GM23248 (cell line): ENCODE measurements around the gene GLYATL3. TPM values are rescaled to one million over a fixed set of nuclear protein-coding genes. Genes with fewer than 3 reads are reported as not detected.

Source experiments
- DNase-seq: peaks from one replicate; pipeline ENCODE4 v3.0.0-alpha.2; 2015
- H2AFZ ChIP-seq: fragments of 200-600 bp; sonication (generic); 2 replicates; pipeline ENCODE4 v1.6.1; 2016; ENCODE audit warnings: antibody characterized with exemption
- H3F3A ChIP-seq: fragments of 200-600 bp; sonication (generic); 2 replicates; pipeline ENCODE4 v1.6.1; 2016; ENCODE audit warnings: mild to moderate bottlenecking, antibody characterized with exemption, mixed run types; ENCODE audit not compliant: insufficient read depth
- H3K27ac ChIP-seq: fragments of 200-600 bp; sonication (generic); 2 replicates; pipeline ENCODE4 v1.5.1; 2016; ENCODE audit warnings: mild to moderate bottlenecking
- H3K27me3 ChIP-seq: fragments of 200-600 bp; sonication (generic); replicated peaks from 2 replicates; pipeline ENCODE4 v1.6.1; 2016; ENCODE audit warnings: mild to moderate bottlenecking; ENCODE audit not compliant: insufficient read depth
- H3K36me3 ChIP-seq: fragments of 200-600 bp; sonication (generic); 2 replicates; pipeline ENCODE4 v1.6.1; 2016; ENCODE audit warnings: low read depth, mild to moderate bottlenecking
- H3K4me1 ChIP-seq: fragments of 200-600 bp; sonication (generic); 2 replicates; pipeline ENCODE4 v1.6.1; 2016; ENCODE audit warnings: mild to moderate bottlenecking; ENCODE audit not compliant: insufficient read depth
- H3K4me2 ChIP-seq: fragments of 200-600 bp; sonication (generic); one replicate; pipeline ENCODE4 v1.6.1; 2016; ENCODE audit warnings: mild to moderate bottlenecking; ENCODE audit not compliant: unreplicated experiment
- H3K4me3 ChIP-seq: fragments of 200-600 bp; sonication (generic); 2 replicates; pipeline ENCODE4 v1.5.1; 2016; ENCODE audit warnings: mild to moderate bottlenecking
- H3K79me2 ChIP-seq: fragments of 200-600 bp; sonication (generic); 2 replicates; pipeline ENCODE4 v1.6.1; 2016; ENCODE audit warnings: mild to moderate bottlenecking; ENCODE audit not compliant: insufficient read depth
- H3K9ac ChIP-seq: fragments of 200-600 bp; sonication (generic); 2 replicates; pipeline ENCODE4 v1.6.1; 2016; ENCODE audit warnings: mild to moderate bottlenecking
- H3K9me2 ChIP-seq: fragments of 200-600 bp; sonication (generic); 2 replicates; pipeline ENCODE4 v1.6.1; 2016; ENCODE audit warnings: mixed run types, mild to moderate bottlenecking, moderate library complexity; ENCODE audit not compliant: insufficient read depth
- H3K9me3 ChIP-seq: fragments of 200-600 bp; sonication (generic); one replicate; pipeline ENCODE4 v1.6.1; 2017; ENCODE audit warnings: low read depth
- H4K20me1 ChIP-seq: fragments of 200-600 bp; sonication (generic); 2 replicates; pipeline ENCODE4 v1.6.0; 2016; ENCODE audit not compliant: insufficient read depth
- EZH2 ChIP-seq: fragments of 200-600 bp; sonication (generic); IDR thresholded peaks from 2 replicates; pipeline ENCODE4 v1.6.1; 2018; ENCODE audit warnings: antibody characterized with exemption, mild to moderate bottlenecking; ENCODE audit not compliant: insufficient read depth, poor library complexity, severe bottlenecking
- EZH2phosphoT487 ChIP-seq: fragments of 200-600 bp; sonication (generic); IDR thresholded peaks from 2 replicates; pipeline ENCODE4 v1.6.1; 2018; ENCODE audit warnings: antibody characterized with exemption, moderate library complexity, mild to moderate bottlenecking, low read depth; ENCODE audit not compliant: insufficient read depth
- WGBS, 2 experiments: methylation state at CpG; one replicate each; pipeline ENCODE4 v1.1.6; 2015 to 2017; ENCODE audit warnings: low lambda C conversion rate in 2 of 2, low coverage in 1 of 2; ENCODE audit errors: missing lambda C conversion rate in 2 of 2; 5-methylcytosine and 5-hydroxymethylcytosine counted together
- in situ Hi-C: fragments of 300-500 bp; cut with MboI; formaldehyde crosslinking; loops from 2 replicates; pipeline ENCODE4 v1.15.0; 2020
- polyA plus RNA-seq: library from polyadenylated mRNA; unstranded; fragments of >200 nt; fragmentation: Nextera tagmentation; extraction: Ambion mirVana; gene quantifications from 2 replicates; pipeline ENCODE4 v1.2.1, GENCODE V29; 2016
- total RNA-seq: library from RNA; depleted of rRNA; stranded (reverse); fragments of >200 nt; shearing (Covaris generic); gene quantifications from 2 replicates; pipeline ENCODE4 v1.2.3, GENCODE V29; 2014

GLYATL3 gene
- total and polyA plus RNA-seq, 2 experiments from 2014 or later, result not detected

DNA sequence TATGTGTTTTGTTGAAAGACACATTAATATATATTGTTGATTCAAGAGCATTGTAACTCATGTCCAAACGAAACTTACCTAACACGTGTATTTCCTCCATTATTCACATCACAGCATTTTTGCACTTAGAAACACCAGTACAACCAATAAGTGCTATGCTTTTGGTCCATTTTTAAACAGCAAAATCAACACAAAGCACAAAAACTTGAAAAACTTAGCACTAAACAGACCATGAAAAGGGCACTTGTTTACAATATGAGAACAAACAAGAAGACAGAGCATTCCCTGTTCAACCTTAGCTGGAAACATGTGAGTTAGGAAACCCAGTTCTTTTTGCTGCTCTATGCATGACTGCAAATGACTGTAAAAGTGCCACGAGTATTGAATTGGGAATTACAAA, 9.6 kb downstream of the GLYATL3 start:
- 23% methylated on average over 3 of the region's 3 CpGs for WGBS, 2 experiments
- H3K27me3 ChIP-seq, result no peaks in the 10 kb centered on the region; the same call in 1 of the 2 replicates
- in situ Hi-C loops, result no loop called here

DNA sequence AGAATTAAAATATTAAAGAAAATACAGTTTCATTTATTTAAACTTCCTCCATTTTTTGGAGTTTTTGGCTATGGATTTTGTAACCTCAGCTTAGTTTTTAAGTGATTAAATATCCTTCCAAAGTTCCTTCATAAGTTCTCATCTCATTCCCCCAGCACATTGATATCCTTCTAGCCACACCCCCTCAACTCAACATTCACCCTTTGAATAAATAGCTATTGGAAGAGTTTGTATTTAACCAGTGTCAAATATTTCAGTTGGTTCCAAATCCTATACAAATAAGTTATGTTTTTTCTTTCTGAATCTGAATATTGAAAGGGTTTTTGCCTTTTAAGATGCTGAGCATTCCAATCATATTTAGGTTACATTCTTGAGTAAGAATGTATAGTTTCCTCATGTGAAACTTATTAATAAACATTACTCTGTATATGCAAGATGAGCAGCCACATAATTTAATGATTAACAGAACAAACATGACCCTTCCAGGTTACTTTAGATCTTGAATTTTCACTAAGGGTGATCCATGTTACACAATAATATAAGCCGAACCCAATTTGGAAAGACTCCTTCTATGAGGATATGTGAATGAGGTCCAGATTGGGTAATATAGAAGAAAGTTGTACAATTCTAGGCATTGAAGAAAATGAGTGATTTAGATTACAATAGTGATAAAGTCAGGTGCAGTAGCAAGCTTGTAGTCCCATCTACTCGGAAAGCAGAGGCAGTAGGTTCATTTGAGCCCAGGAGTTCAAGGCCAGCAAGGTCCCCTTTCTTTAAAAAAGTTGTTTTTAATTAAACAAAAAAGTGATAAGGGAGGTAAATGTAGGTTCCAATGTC, 13.6 kb downstream of the GLYATL3 start:
- WGBS, 2 experiments, result 7 to 13% methylated on average over 2 of the region's 2 CpGs
- TF ChIP-seq EZH2phosphoT487 (no peak), EZH2 (no peak)
- H3K4me2 ChIP-seq, result no peak overlapping the region
- no peaks in the 10 kb centered on the region for H4K20me1 ChIP-seq
- H3K27me3 ChIP-seq, result no peaks in the 10 kb centered on the region; the same call in 1 of the 2 replicates
- in situ Hi-C loops, result no loop called here
- H3K79me2 ChIP-seq, result no peaks in the 10 kb centered on the region
- DNase-seq, result no peak
- no peaks in the 10 kb centered on the region for H3K9me2 ChIP-seq
- no peak overlapping the region for H2AFZ ChIP-seq
- H3K4me1 ChIP-seq, result no peaks in the 10 kb centered on the region
- no peak overlapping the region for H3K27ac ChIP-seq
- no peaks in the 10 kb centered on the region for H3K9me3 ChIP-seq
- H3F3A ChIP-seq, result no peaks in the 10 kb centered on the region
- H3K9ac ChIP-seq, result no peak overlapping the region
- no peak overlapping the region for H3K4me3 ChIP-seq
- H3K36me3 ChIP-seq, result no peaks in the 10 kb centered on the region

More for the DNA sequence above, 9.6 kb downstream of the GLYATL3 start:
- TF ChIP-seq EZH2phosphoT487 (no peak), EZH2 (no peak)
- Histone ChIP-seq H3F3A (no peaks in the 10 kb centered on the region), H3K27ac (no peak overlapping the region), H3K4me1 (no peaks in the 10 kb centered on the region), H3K9me2 (no peaks in the 10 kb centered on the region), H3K79me2 (no peaks in the 10 kb centered on the region), H4K20me1 (no peaks in the 10 kb centered on the region), H3K9me3 (no peaks in the 10 kb centered on the region), H3K4me3 (no peak overlapping the region), H3K4me2 (no peak overlapping the region), H3K9ac (no peak overlapping the region), H3K36me3 (no peaks in the 10 kb centered on the region), H2AFZ (no peak overlapping the region)
- DNase-seq, result no peak

DNA sequence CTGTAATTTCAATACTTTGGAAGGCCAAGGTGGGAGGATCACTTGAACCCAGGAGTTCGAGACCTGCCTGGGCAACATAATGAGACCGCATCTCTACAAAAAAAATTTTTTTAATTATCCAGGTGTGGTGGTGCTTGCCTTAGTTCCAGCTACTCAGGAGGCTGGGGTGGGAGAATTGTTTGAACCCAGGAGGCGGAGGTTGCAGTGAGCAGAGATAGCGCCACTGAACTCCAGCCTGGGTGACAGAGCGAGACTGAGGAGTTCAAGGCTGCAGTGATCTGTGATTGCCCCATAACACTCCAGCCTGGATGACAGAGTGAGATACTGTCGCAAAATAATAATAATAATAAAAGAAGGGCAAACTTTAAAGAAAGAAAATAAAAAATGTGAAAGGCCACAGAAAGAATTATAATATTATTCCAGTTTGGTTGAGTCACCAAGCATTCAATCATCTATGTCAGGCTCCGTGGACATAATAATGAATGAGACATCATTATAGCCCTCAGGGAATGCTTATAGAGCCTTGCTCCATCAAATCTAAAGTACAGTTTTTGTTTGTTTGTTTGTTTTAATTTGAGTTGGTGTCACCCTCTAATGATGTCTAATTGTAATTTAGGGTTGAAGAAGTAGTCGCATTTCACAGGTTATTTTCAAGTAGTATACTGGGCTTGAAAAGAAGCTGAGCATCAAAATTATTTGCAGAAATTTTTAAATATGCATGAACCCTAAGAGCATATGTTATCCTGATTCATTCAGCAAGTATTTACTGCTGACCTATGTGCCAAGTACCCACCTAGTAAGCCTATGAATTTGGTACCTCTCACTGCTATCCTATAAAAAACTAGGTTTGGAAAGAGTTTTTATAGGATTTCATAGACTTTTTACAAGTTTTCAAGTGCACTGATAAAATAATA, 15.1 kb downstream of the GLYATL3 start:
- Histone ChIP-seq H3K4me3 (no peak overlapping the region), H3K4me1 (no peaks in the 10 kb centered on the region), H3K9me3 (no peaks in the 10 kb centered on the region), H3K27ac (no peak overlapping the region), H2AFZ (no peak overlapping the region), H3K27me3 (no peaks in the 10 kb centered on the region), H3K9me2 (no peaks in the 10 kb centered on the region), H3K9ac (no peak overlapping the region), H3K36me3 (no peaks in the 10 kb centered on the region), H4K20me1 (no peaks in the 10 kb centered on the region), H3K79me2 (no peaks in the 10 kb centered on the region), H3F3A (no peaks in the 10 kb centered on the region), H3K4me2 (no peak overlapping the region)
- DNase-seq, result no peak
- in situ Hi-C loops, result no loop called here
- TF ChIP-seq EZH2 (no peak), EZH2phosphoT487 (no peak)
- WGBS, 2 experiments, result 61 to 62% methylated on average over 8 of the region's 8 CpGs

DNA sequence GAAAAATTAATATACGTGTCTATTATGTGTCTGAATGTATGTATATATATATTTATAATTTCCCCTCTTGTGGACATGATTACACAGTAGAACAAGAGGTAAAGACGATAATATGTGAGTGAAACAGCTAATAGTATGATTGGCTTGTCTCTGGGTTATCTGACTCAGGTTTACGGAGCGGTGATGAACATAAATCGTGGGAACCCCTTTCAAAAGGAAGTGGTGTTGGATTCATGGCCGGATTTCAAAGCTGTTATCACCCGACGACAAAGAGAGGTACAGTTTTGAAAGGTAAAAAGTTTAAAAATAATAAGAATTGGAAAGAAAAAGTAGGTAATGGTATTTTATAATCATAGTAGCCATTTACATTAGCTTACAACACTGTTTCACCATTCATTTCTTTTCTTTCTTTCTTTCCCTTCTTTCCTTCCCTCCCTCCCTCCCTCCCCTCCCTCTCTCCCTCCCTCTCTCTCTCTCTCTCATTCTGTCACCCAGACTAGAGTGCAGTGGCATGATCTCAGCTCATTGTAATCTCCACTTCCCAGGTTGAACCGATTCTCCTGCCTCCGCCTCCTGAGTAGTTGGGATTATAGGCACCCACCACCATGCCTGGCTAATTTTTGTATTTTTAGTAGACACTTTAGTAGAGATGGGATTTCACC, 15.9 kb downstream of the GLYATL3 start:
- H3K27ac ChIP-seq, result no peak overlapping the region
- H3K4me1 ChIP-seq, result no peaks in the 10 kb centered on the region
- H2AFZ ChIP-seq, result no peak overlapping the region
- H3K4me2 ChIP-seq, result no peak overlapping the region
- in situ Hi-C loops, result no loop called here
- 49 to 55% methylated on average over 10 of the region's 10 CpGs for WGBS, 2 experiments
- H3K36me3 ChIP-seq, result no peaks in the 10 kb centered on the region
- H3K9ac ChIP-seq, result no peak overlapping the region
- no peaks in the 10 kb centered on the region for H3K9me2 ChIP-seq
- H3K27me3 ChIP-seq, result 0 out of 2 replicates have a peak, but pooled peaks cover under 1% of the 10 kb centered on the region
- TF ChIP-seq EZH2 (no peak), EZH2phosphoT487 (no peak)
- no peaks in the 10 kb centered on the region for H4K20me1 ChIP-seq
- no peak overlapping the region for H3K4me3 ChIP-seq
- H3K79me2 ChIP-seq, result no peaks in the 10 kb centered on the region
- H3F3A ChIP-seq, result no peaks in the 10 kb centered on the region
- DNase-seq, result no peak
- no peaks in the 10 kb centered on the region for H3K9me3 ChIP-seq
